HCT116 (cell line): ENCODE data around the gene GAL. TPM values are rescaled to one million over a fixed set of nuclear protein-coding genes. Genes with fewer than 3 reads are reported as not detected.

Source experiments
- ATAC-seq: fragments of 200-7000 bp; cut with Tn5 transposase; 2 replicates; pipeline ENCODE4 v1.9.1; 2020; ENCODE audit warnings: mild to moderate bottlenecking, moderate library complexity
- BruUV-seq: library from RNA; stranded (reverse); fragments of 400-500 nt; replicated peaks from 2 replicates; lab custom pipeline; 2021; lab: Mats Ljungman, UMichigan
- CTCF ChIA-PET: fragments of 300-600 bp; sonication (Branson Sonifier 250); formaldehyde crosslinking; loops from one replicate; lab custom pipeline; 2021; ENCODE audit warnings: antibody characterized with exemption; lab: Charles Lee
- POLR2A ChIA-PET: fragments of 300-600, 350-600 bp; sonication (Branson Sonifier 250); formaldehyde crosslinking; loops from one replicate; lab custom pipeline; 2021; ENCODE audit warnings: antibody characterized with exemption; lab: Charles Lee
- RAD21 ChIA-PET, 2 experiments: fragments of 300-600 bp; sonication (Branson Sonifier 250); formaldehyde crosslinking; loops; one replicate each; lab custom pipeline; 2023; ENCODE audit warnings: low total read pairs in 2 of 2; ENCODE audit not compliant: uncharacterized antibody in 2 of 2, unreplicated experiment in 2 of 2, low non-redundant PET in 1 of 2; lab: Charles Lee
- DNase-seq: peaks from one replicate; pipeline ENCODE4 v3.0.0-alpha.2; 2010; ENCODE audit warnings: low read depth, low spot score
- H2AFZ ChIP-seq: fragments of 200-600 bp; shearing (Covaris generic), sonication (generic); 2 replicates; pipeline ENCODE4 v1.6.1; 2017; ENCODE audit warnings: low read depth, mixed run types, mixed read lengths, antibody characterized with exemption, low read length; ENCODE audit not compliant: poor library complexity, severe bottlenecking
- H3K27ac ChIP-seq: 2 replicates; pipeline ENCODE4 v1.5.1; 2012; ENCODE audit warnings: low read depth, low read length
- H3K27me3 ChIP-seq: fragments of 200-600 bp; sonication (generic); 2 replicates; pipeline ENCODE4 v1.6.1; 2016; ENCODE audit warnings: mixed run types, low read length, mixed read lengths; ENCODE audit not compliant: insufficient read depth
- H3K36me3 ChIP-seq, 2 experiments: fragments of 200-500 bp in 1 of 2; fragments of 200-600 bp in 1 of 2; sonication (Bioruptor generic) in 1 of 2; sonication (generic) in 1 of 2; 2 replicates each; pipeline versions ENCODE4 v1.5.1 to v1.6.1; 2014 to 2016; ENCODE audit warnings: low read length in 2 of 2, inconsistent platforms in 1 of 2, mixed read lengths in 1 of 2, mixed run types in 1 of 2; ENCODE audit not compliant: insufficient read depth in 2 of 2, control insufficient read depth in 1 of 2
- H3K4me1 ChIP-seq, 2 experiments: fragments of 200-600 bp in 1 of 2; sonication (generic) in 1 of 2; 2 replicates each; pipeline versions ENCODE4 v1.5.1 to v1.6.1; 2012 to 2017; ENCODE audit warnings: low read length in 2 of 2, inconsistent platforms in 1 of 2, mild to moderate bottlenecking in 1 of 2, mixed read lengths in 1 of 2, mixed run types in 1 of 2, moderate library complexity in 1 of 2; ENCODE audit not compliant: insufficient read depth in 2 of 2, control insufficient read depth in 1 of 2
- H3K4me2 ChIP-seq: fragments of 200-600 bp; sonication (generic); 2 replicates; pipeline ENCODE4 v1.6.1; 2017; ENCODE audit warnings: mixed run types, low read length, mixed read lengths
- H3K4me3 ChIP-seq, 2 experiments: fragments of 200-600 bp in 1 of 2; sonication (generic) in 1 of 2; replicated peaks in 1 of 2; 2 replicates each; pipeline ENCODE4 v1.5.1; 2011 to 2016; ENCODE audit warnings: low read length in 2 of 2, control low read depth in 1 of 2, low read depth in 1 of 2, mild to moderate bottlenecking in 1 of 2, mixed read lengths in 1 of 2, mixed run types in 1 of 2
- H3K79me2 ChIP-seq: fragments of 200-600 bp; sonication (generic); 2 replicates; pipeline ENCODE4 v1.6.1; 2017; ENCODE audit warnings: mild to moderate bottlenecking, mixed run types, low read length, moderate library complexity, mixed read lengths; ENCODE audit not compliant: insufficient read depth
- H3K9ac ChIP-seq: fragments of 200-600 bp; sonication (generic); 2 replicates; pipeline ENCODE4 v1.6.1; 2016; ENCODE audit warnings: low read length, mixed read lengths
- H3K9me2 ChIP-seq: fragments of 200-600 bp; sonication (generic), shearing (Covaris generic); 2 replicates; pipeline ENCODE4 v1.6.1; 2017; ENCODE audit warnings: mixed run types, mild to moderate bottlenecking, moderate library complexity; ENCODE audit not compliant: insufficient read depth
- H3K9me3 ChIP-seq, 2 experiments: fragments of 200-500 bp in 1 of 2; fragments of 200-600 bp in 1 of 2; sonication (Bioruptor generic) in 1 of 2; sonication (generic) in 1 of 2; 2 replicates each; pipeline ENCODE4 v1.6.1; 2014 to 2017; ENCODE audit warnings: low read length in 2 of 2, mixed read lengths in 2 of 2, inconsistent platforms in 1 of 2, low read depth in 1 of 2, mild to moderate bottlenecking in 1 of 2, mixed run types in 1 of 2, moderate library complexity in 1 of 2; ENCODE audit not compliant: control insufficient read depth in 1 of 2, insufficient read depth in 1 of 2
- H4K20me1 ChIP-seq: fragments of 200-600 bp; sonication (generic), shearing (Covaris generic); 2 replicates; pipeline ENCODE4 v1.6.1; 2017; ENCODE audit warnings: mixed run types, mild to moderate bottlenecking, moderate library complexity; ENCODE audit not compliant: insufficient read depth
- CBX3 ChIP-seq: IDR thresholded peaks from 2 replicates; pipeline ENCODE4 v1.6.1; 2012; ENCODE audit warnings: low read depth
- CEBPB ChIP-seq: IDR thresholded peaks from 2 replicates; pipeline ENCODE4 v1.6.1; 2012; ENCODE audit warnings: low read depth
- CTCF ChIP-seq, 3 experiments: fragments of 200-600 bp in 1 of 3; sonication (generic) in 1 of 3; IDR thresholded peaks in 2 of 3; conservative IDR thresholded peaks in 1 of 3; 2 replicates each; pipeline ENCODE4 v1.5.1; 2012 to 2017; ENCODE audit warnings: low read depth in 2 of 3, low read length in 2 of 3, antibody characterized with exemption in 1 of 3, borderline replicate concordance in 1 of 3, control low read depth in 1 of 3, mild to moderate bottlenecking in 1 of 3, mixed read lengths in 1 of 3, mixed run types in 1 of 3, moderate library complexity in 1 of 3; ENCODE audit not compliant: insufficient read depth in 1 of 3
- EGR1 ChIP-seq: IDR thresholded peaks from 2 replicates; pipeline ENCODE4 v1.6.1; 2012; ENCODE audit warnings: low read depth
- ELF1 ChIP-seq: IDR thresholded peaks from 2 replicates; pipeline ENCODE4 v1.6.1; 2012; ENCODE audit warnings: low read depth, borderline replicate concordance
- EZH2 ChIP-seq: fragments of 200-600 bp; sonication (generic); IDR thresholded peaks from 2 replicates; pipeline ENCODE4 v1.6.1; 2017; ENCODE audit warnings: antibody characterized with exemption, mixed run types
- EZH2phosphoT487 ChIP-seq: fragments of 200-600 bp; IDR thresholded peaks from 2 replicates; pipeline ENCODE4 v1.6.1; 2018; ENCODE audit warnings: antibody characterized with exemption, borderline replicate concordance
- FOSL1 ChIP-seq: IDR thresholded peaks from 2 replicates; pipeline ENCODE4 v1.6.1; 2012; ENCODE audit warnings: low read depth
- MAX ChIP-seq: IDR thresholded peaks from 2 replicates; pipeline ENCODE4 v1.6.1; 2012
- POLR2A ChIP-seq: IDR thresholded peaks from 2 replicates; pipeline ENCODE4 v1.7.0; 2011; ENCODE audit warnings: borderline replicate concordance; ENCODE audit not compliant: insufficient read depth, insufficient read length; ENCODE audit errors: extremely low read depth
- POLR2AphosphoS5 ChIP-seq: IDR thresholded peaks from 2 replicates; pipeline ENCODE4 v1.6.1; 2011; ENCODE audit warnings: mild to moderate bottlenecking, low read depth, low read length, moderate library complexity
- RAD21 ChIP-seq: IDR thresholded peaks from 2 replicates; pipeline ENCODE4 v1.6.1; 2012; ENCODE audit warnings: low read depth, mild to moderate bottlenecking
- SIN3A ChIP-seq: IDR thresholded peaks from 2 replicates; pipeline ENCODE4 v1.6.1; 2012; ENCODE audit warnings: low read depth
- SP1 ChIP-seq: IDR thresholded peaks from 2 replicates; pipeline ENCODE4 v1.6.1; 2012; ENCODE audit warnings: low read depth
- SRF ChIP-seq: IDR thresholded peaks from 2 replicates; pipeline ENCODE4 v1.6.1; 2012; ENCODE audit warnings: low read depth
- TCF7L2 ChIP-seq: IDR thresholded peaks from 2 replicates; pipeline ENCODE4 v1.7.0; 2011; ENCODE audit warnings: borderline replicate concordance, inconsistent platforms; ENCODE audit not compliant: insufficient read depth, insufficient read length; ENCODE audit errors: extremely low read depth
- YY1 ChIP-seq: IDR thresholded peaks from 2 replicates; pipeline ENCODE4 v1.6.1; 2011; ENCODE audit warnings: low read length, low read depth, moderate library complexity, mild to moderate bottlenecking; ENCODE audit not compliant: insufficient replicate concordance; ENCODE audit errors: extremely low read depth
- ZFX ChIP-seq: fragments of 450-650 bp; IDR thresholded peaks from 2 replicates; pipeline ENCODE4 v1.6.1; 2017
- intact Hi-C: fragments of 100-400 bp; cut with micrococcal nuclease; formaldehyde crosslinking; loops from 2 replicates; pipeline ENCODE4 v1.10.0; 2022
- total RNA-seq: library from RNA; stranded (reverse); gene quantifications from one replicate; pipeline ENCODE4 v1.2.1, GENCODE V29; 2021; ENCODE audit not compliant: unreplicated experiment
- TF ChIP-seq, protein P1 (sequence below): IDR thresholded peaks from 2 replicates; pipeline ENCODE4 v1.6.1; 2012; ENCODE audit warnings: low read depth
- TF ChIP-seq, protein P2 (sequence below): IDR thresholded peaks from 2 replicates; pipeline ENCODE4 v1.6.1; 2011; ENCODE audit warnings: mild to moderate bottlenecking, low read length, moderate library complexity; ENCODE audit not compliant: insufficient replicate concordance; ENCODE audit errors: extremely low read depth

The GAL gene
- total RNA-seq, 1 experiment from 2014 or later = 83.1 TPM

- H3K79me2 ChIP-seq = no peaks in the 10 kb centered on the region
- H3K27me3 ChIP-seq = no peaks in the 10 kb centered on the region
- no peak overlapping the region for H3K9ac ChIP-seq
- ChIA-PET CTCF (no interaction called here), POLR2A (no interaction called here), RAD21 (no interaction called here)
- no TSS peak for BruUV-seq
- no peaks in the 10 kb centered on the region for H3K9me2 ChIP-seq
- H3K4me1 ChIP-seq = no peaks in the 10 kb centered on the region
- no peak overlapping the region for H3K4me3 ChIP-seq
- TF ChIP-seq ZFX (no peak), CTCF (IDR thresholded peaks at IDR 0.05 in 2 of 3, conservative IDR thresholded peaks at IDR 0.05 in 1 of 3; ENCODE audit: borderline replicate concordance in 1 of 3, insufficient read depth in 1 of 3, low read depth in 2 of 3, low read length in 2 of 3) (no peak), FOSL1 (no peak), CBX3 (no peak), SIN3A (no peak), EGR1 (no peak), MAX (no peak), EZH2phosphoT487 (no peak), POLR2A (no peak), POLR2AphosphoS5 (no peak), SP1 (no peak), TCF7L2 (no peak), EZH2 (no peak), YY1 (no peak), SRF (no peak), CEBPB (no peak), RAD21 (no peak), ELF1 (no peak)
- TF ChIP-seq, protein P1, sequence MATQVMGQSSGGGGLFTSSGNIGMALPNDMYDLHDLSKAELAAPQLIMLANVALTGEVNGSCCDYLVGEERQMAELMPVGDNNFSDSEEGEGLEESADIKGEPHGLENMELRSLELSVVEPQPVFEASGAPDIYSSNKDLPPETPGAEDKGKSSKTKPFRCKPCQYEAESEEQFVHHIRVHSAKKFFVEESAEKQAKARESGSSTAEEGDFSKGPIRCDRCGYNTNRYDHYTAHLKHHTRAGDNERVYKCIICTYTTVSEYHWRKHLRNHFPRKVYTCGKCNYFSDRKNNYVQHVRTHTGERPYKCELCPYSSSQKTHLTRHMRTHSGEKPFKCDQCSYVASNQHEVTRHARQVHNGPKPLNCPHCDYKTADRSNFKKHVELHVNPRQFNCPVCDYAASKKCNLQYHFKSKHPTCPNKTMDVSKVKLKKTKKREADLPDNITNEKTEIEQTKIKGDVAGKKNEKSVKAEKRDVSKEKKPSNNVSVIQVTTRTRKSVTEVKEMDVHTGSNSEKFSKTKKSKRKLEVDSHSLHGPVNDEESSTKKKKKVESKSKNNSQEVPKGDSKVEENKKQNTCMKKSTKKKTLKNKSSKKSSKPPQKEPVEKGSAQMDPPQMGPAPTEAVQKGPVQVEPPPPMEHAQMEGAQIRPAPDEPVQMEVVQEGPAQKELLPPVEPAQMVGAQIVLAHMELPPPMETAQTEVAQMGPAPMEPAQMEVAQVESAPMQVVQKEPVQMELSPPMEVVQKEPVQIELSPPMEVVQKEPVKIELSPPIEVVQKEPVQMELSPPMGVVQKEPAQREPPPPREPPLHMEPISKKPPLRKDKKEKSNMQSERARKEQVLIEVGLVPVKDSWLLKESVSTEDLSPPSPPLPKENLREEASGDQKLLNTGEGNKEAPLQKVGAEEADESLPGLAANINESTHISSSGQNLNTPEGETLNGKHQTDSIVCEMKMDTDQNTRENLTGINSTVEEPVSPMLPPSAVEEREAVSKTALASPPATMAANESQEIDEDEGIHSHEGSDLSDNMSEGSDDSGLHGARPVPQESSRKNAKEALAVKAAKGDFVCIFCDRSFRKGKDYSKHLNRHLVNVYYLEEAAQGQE = no peak
- TF ChIP-seq, protein P2, sequence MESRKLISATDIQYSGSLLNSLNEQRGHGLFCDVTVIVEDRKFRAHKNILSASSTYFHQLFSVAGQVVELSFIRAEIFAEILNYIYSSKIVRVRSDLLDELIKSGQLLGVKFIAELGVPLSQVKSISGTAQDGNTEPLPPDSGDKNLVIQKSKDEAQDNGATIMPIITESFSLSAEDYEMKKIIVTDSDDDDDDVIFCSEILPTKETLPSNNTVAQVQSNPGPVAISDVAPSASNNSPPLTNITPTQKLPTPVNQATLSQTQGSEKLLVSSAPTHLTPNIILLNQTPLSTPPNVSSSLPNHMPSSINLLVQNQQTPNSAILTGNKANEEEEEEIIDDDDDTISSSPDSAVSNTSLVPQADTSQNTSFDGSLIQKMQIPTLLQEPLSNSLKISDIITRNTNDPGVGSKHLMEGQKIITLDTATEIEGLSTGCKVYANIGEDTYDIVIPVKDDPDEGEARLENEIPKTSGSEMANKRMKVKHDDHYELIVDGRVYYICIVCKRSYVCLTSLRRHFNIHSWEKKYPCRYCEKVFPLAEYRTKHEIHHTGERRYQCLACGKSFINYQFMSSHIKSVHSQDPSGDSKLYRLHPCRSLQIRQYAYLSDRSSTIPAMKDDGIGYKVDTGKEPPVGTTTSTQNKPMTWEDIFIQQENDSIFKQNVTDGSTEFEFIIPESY = no peak
- H3K36me3 ChIP-seq = no peaks in the 10 kb centered on the region
- no peak overlapping the region for H3K4me2 ChIP-seq
- H3K27ac ChIP-seq = no peak overlapping the region
- H4K20me1 ChIP-seq = no peaks in the 10 kb centered on the region
- no peak for ATAC-seq
- intact Hi-C loops = no loop called here
- no peak for DNase-seq
- no peak overlapping the region for H2AFZ ChIP-seq
- no peaks in the 10 kb centered on the region for H3K9me3 ChIP-seq
Measured at GRCh38 chr11:68722143-68722542, 37.8 kb downstream of the GAL start.
